Vagina (tissue), 2 donors: ENCODE results near the gene ZNF292. TPM values are rescaled to one million over a fixed set of nuclear protein-coding genes. Genes with fewer than 3 reads are reported as not detected.

ENCODE experiments used
- DNase-seq, 2 donors: peaks; one replicate each; pipeline ENCODE4 v3.0.0-alpha.2; 2017; ENCODE audit errors: extremely low spot score in 2 of 2
- H3K27ac ChIP-seq: fragments of 200-600 bp; sonication (generic); one replicate; pipeline ENCODE4 v1.5.1; 2019
- H3K27me3 ChIP-seq: fragments of 200-600 bp; sonication (generic); one replicate; pipeline ENCODE4 v1.5.1; 2019
- H3K36me3 ChIP-seq, 2 donors: fragments of 200-600 bp; sonication (generic); one replicate each; pipeline ENCODE4 v1.5.1; 2017 to 2019
- H3K4me1 ChIP-seq: fragments of 200-600 bp; sonication (generic); one replicate; pipeline ENCODE4 v1.5.1; 2019
- H3K4me3 ChIP-seq, 2 donors: fragments of 200-600 bp; sonication (generic); 1 replicate in 1 of 2; 2 replicates in 1 of 2; pipeline ENCODE4 v1.5.1; 2016 to 2019
- H3K9me3 ChIP-seq: fragments of 200-600 bp; sonication (generic); one replicate; pipeline ENCODE4 v1.5.1; 2019
- POLR2A ChIP-seq, 2 donors: fragments of 450-650 bp; IDR thresholded peaks; one replicate each; pipeline ENCODE4 v1.6.1; 2017; ENCODE audit warnings: antibody characterized with exemption in 2 of 2, mild to moderate bottlenecking in 2 of 2, moderate library complexity in 2 of 2
- POLR2AphosphoS5 ChIP-seq, 2 donors: sonication (generic); formaldehyde crosslinking; IDR thresholded peaks; one replicate each; pipeline ENCODE4 v1.9.0; 2017; ENCODE audit warnings: antibody characterized with exemption in 2 of 2, mild to moderate bottlenecking in 2 of 2, low read depth in 1 of 2; ENCODE audit not compliant: insufficient read depth in 1 of 2
- intact Hi-C: fragments of 100-400 bp; cut with DNase I; formaldehyde crosslinking; loops from one replicate; pipeline ENCODE4 v1.15.1; 2023
- total RNA-seq: library from RNA; depleted of rRNA; stranded (reverse); fragments of >200 nt; gene quantifications from one replicate; pipeline ENCODE4 v1.2.3, GENCODE V29; 2016
- TF ChIP-seq, protein P1 (sequence below), 3 experiments: fragments of 450-650 bp in 2 of 3; fragments of 200-600 bp in 1 of 3; sonication (generic) in 1 of 3; IDR thresholded peaks; one replicate each; pipeline ENCODE4 v1.5.1; 2017 to 2019; ENCODE audit warnings: antibody characterized with exemption in 3 of 3, mild to moderate bottlenecking in 2 of 3, moderate library complexity in 2 of 3

The ZNF292 gene
- total RNA-seq, 1 donor from 2014 or later = 41.5 TPM

DNA sequence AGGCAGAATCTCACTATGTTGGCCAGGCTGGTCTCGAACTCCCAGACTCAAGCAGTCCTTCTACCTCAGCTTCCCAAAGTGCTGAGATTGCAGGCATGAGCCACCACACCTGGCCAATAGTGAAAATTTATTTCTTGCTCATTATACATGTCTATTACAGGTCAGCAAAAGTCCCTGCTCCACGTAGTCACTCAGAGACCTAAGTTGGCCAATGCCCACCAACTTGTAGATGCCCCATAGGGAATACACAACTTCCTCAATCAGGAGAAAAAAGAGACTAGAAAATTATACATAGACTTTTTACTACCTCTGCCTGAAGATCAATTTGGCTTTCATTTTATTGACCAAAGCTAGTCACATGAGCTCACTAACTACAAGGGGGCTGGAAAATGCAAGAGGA is 38.4 kb upstream of the ZNF292 start:
- intact Hi-C loops = no loop called here
- H3K36me3 ChIP-seq = no peaks in the 10 kb centered on the region
- no peaks in the 10 kb centered on the region for H3K4me1 ChIP-seq
- H3K4me3 ChIP-seq = no peak overlapping the region
- no peak overlapping the region for H3K27ac ChIP-seq
- no peak for DNase-seq
- no peaks in the 10 kb centered on the region for H3K9me3 ChIP-seq
- TF ChIP-seq POLR2AphosphoS5 (IDR thresholded peaks at IDR 0.05; ENCODE audit: insufficient read depth in 1 of 2, low read depth in 1 of 2) (no peak), POLR2A (IDR thresholded peaks at IDR 0.05) (no peak)
- TF ChIP-seq, protein P1, sequence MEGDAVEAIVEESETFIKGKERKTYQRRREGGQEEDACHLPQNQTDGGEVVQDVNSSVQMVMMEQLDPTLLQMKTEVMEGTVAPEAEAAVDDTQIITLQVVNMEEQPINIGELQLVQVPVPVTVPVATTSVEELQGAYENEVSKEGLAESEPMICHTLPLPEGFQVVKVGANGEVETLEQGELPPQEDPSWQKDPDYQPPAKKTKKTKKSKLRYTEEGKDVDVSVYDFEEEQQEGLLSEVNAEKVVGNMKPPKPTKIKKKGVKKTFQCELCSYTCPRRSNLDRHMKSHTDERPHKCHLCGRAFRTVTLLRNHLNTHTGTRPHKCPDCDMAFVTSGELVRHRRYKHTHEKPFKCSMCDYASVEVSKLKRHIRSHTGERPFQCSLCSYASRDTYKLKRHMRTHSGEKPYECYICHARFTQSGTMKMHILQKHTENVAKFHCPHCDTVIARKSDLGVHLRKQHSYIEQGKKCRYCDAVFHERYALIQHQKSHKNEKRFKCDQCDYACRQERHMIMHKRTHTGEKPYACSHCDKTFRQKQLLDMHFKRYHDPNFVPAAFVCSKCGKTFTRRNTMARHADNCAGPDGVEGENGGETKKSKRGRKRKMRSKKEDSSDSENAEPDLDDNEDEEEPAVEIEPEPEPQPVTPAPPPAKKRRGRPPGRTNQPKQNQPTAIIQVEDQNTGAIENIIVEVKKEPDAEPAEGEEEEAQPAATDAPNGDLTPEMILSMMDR (IDR thresholded peaks at IDR 0.05) = no peak
- no peaks in the 10 kb centered on the region for H3K27me3 ChIP-seq

DNA sequence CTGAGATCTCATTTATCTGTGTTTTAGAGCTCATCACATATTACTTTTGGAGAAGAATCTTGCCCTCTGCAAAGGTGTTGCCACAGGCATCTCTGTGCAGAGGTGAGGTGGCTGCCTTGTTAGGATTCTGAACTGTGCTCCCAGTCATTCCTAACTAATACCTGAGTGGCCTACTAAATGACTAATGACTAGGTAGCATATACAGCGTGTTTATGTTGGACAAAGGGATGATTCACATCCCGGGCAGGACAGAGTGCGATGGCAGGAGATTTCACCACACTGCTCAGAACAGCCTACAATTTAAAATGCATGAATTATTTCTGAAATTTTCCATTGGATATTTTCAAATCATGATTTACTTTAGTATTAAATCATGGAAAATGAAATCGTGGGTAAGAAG is 37.3 kb upstream of the ZNF292 start:
- H3K4me3 ChIP-seq = no peak overlapping the region
- H3K27me3 ChIP-seq = no peaks in the 10 kb centered on the region
- H3K9me3 ChIP-seq = no peaks in the 10 kb centered on the region
- no peaks in the 10 kb centered on the region for H3K36me3 ChIP-seq
- TF ChIP-seq, protein P1 (IDR thresholded peaks at IDR 0.05) = no peak
- TF ChIP-seq POLR2A (IDR thresholded peaks at IDR 0.05) = no peak
- TF ChIP-seq POLR2AphosphoS5 (IDR thresholded peaks at IDR 0.05; ENCODE audit: insufficient read depth in 1 of 2, low read depth in 1 of 2) = no peak
- H3K4me1 ChIP-seq = no peaks in the 10 kb centered on the region
- DNase-seq = no peak
- H3K27ac ChIP-seq = no peak overlapping the region
- intact Hi-C loops = no loop called here

DNA sequence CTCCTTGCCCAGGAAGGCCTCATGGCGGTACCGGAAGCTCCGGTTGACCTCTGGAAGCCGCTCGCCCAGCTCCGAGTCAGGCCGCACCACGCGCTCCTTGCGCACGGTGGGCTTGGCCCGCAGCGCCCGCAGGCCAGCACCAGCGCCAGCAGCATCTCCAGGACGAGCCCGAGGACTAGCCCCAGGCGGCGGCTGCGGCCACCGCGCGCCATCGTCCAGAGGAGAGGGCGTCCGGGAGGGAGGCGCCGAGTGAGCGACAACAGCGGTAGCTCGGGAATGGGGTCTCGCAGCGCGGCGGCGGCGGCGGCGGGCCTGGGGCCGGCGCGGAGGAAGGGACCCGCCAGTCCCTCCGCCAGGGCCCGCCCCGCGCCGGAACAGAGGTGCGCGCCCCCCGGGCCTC is 32.9 kb upstream of the ZNF292 start:
- DNase-seq = no peak
- Histone ChIP-seq H3K4me3 (no peak overlapping the region), H3K9me3 (no peaks in the 10 kb centered on the region), H3K4me1 (no peaks in the 10 kb centered on the region), H3K27ac (no peak overlapping the region), H3K27me3 (no peaks in the 10 kb centered on the region), H3K36me3 (no peaks in the 10 kb centered on the region)
- TF ChIP-seq POLR2AphosphoS5 (IDR thresholded peaks at IDR 0.05; ENCODE audit: insufficient read depth in 1 of 2, low read depth in 1 of 2) (no peak), POLR2A (IDR thresholded peaks at IDR 0.05) (no peak)
- TF ChIP-seq, protein P1 (IDR thresholded peaks at IDR 0.05) = no peak
- intact Hi-C loops = no loop called here

DNA sequence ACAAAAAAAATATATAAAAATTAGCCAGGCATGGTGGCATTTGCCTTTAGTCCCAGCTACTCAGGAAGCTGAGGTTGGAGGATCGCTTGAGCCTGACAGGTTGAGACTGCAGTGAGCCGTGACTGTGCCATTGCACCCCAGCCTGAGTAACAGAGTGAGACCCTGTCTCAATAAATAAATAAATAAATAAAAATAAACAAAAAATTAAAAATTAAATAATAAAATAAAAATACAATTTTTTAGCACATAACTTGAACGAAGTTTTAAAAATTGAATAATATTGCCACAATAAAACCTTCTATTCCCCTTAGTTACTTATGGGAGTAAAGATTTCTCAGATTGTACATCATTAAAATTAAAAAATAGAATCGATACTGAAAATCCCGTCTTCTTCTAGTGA is 31.3 kb upstream of the ZNF292 start:
- DNase-seq = no peak
- TF ChIP-seq POLR2AphosphoS5 (IDR thresholded peaks at IDR 0.05; ENCODE audit: insufficient read depth in 1 of 2, low read depth in 1 of 2) (no peak), POLR2A (IDR thresholded peaks at IDR 0.05) (no peak)
- TF ChIP-seq, protein P1 (IDR thresholded peaks at IDR 0.05) = no peak
- Histone ChIP-seq H3K4me3 (no peak overlapping the region), H3K4me1 (no peaks in the 10 kb centered on the region), H3K36me3 (no peaks in the 10 kb centered on the region), H3K27ac (no peak overlapping the region), H3K27me3 (no peaks in the 10 kb centered on the region), H3K9me3 (no peaks in the 10 kb centered on the region)
- intact Hi-C loops = no loop called here

DNA sequence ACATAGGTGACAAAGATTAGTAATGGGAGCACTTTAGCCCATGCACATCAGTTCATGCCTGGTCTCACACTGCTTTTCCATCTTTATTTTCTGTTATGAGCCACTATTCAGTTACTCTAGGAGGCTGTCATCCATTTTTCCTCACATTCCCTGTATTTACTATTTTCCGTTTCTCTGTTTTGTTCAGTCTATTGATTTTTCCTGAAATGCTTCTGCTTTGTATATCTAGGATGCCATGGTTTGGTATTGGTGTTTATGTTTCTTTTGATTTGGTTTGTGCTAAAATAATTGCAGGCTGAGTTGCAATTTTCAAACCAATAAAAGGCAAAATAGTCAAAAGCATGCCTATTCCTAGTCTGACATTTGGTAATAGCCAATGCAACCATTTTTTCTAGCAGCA is 28.9 kb upstream of the ZNF292 start:
- no peak overlapping the region for H3K4me3 ChIP-seq
- H3K36me3 ChIP-seq = no peaks in the 10 kb centered on the region
- intact Hi-C loops = no loop called here
- H3K4me1 ChIP-seq = no peaks in the 10 kb centered on the region
- no peak for DNase-seq
- H3K9me3 ChIP-seq = no peaks in the 10 kb centered on the region
- H3K27ac ChIP-seq = no peak overlapping the region
- TF ChIP-seq, protein P1 (IDR thresholded peaks at IDR 0.05) = no peak
- TF ChIP-seq POLR2A (IDR thresholded peaks at IDR 0.05) (no peak), POLR2AphosphoS5 (IDR thresholded peaks at IDR 0.05; ENCODE audit: insufficient read depth in 1 of 2, low read depth in 1 of 2) (no peak)
- no peaks in the 10 kb centered on the region for H3K27me3 ChIP-seq
